SJCRH30 (cell line): Measurements from ENCODE around the gene CFAP97D2. TPM values are rescaled to one million over a fixed set of nuclear protein-coding genes. Genes with fewer than 3 reads are reported as not detected.
"Not testable (repeated sequence)": the region's sequence is repeated elsewhere in the genome, so short reads cannot be mapped to it uniquely, and the experiment has no call there.

ENCODE experiments used
- DNase-seq, 2 experiments: peaks; one replicate each; pipeline ENCODE4 v3.0.0-alpha.2; 2015 to 2020
- H3K27ac ChIP-seq: fragments of 250-450 bp; sonication (Bioruptor Pico); 2 replicates; pipeline ENCODE4 v1.5.1; 2020; ENCODE audit warnings: mild to moderate bottlenecking, moderate library complexity
- H3K27me3 ChIP-seq: fragments of 250-450 bp; sonication (Bioruptor Pico); 2 replicates; pipeline ENCODE4 v1.5.1; 2020; ENCODE audit warnings: mild to moderate bottlenecking, moderate library complexity
- H3K36me3 ChIP-seq: fragments of 250-450 bp; sonication (Bioruptor Pico); 2 replicates; pipeline ENCODE4 v1.5.1; 2020; ENCODE audit warnings: mild to moderate bottlenecking, moderate library complexity
- H3K4me1 ChIP-seq: fragments of 250-450 bp; sonication (Bioruptor Pico); 2 replicates; pipeline ENCODE4 v1.5.1; 2020; ENCODE audit warnings: mild to moderate bottlenecking, moderate library complexity
- H3K4me3 ChIP-seq: fragments of 250-450 bp; sonication (Bioruptor Pico); 2 replicates; pipeline ENCODE4 v1.5.1; 2020; ENCODE audit warnings: mild to moderate bottlenecking, moderate library complexity
- H3K9me3 ChIP-seq: fragments of 250-450 bp; sonication (Bioruptor Pico); replicated peaks from 2 replicates; pipeline ENCODE4 v1.5.1; 2020; ENCODE audit warnings: mild to moderate bottlenecking, moderate library complexity
- total RNA-seq: library from RNA; depleted of rRNA; stranded (reverse); fragments of >200 nt; shearing (Covaris generic); gene quantifications from 2 replicates; pipeline ENCODE4 v1.2.3, GENCODE V29; 2014

CFAP97D2 gene
- total RNA-seq, 1 experiment from 2014 or later, result 0.71 TPM

DNA sequence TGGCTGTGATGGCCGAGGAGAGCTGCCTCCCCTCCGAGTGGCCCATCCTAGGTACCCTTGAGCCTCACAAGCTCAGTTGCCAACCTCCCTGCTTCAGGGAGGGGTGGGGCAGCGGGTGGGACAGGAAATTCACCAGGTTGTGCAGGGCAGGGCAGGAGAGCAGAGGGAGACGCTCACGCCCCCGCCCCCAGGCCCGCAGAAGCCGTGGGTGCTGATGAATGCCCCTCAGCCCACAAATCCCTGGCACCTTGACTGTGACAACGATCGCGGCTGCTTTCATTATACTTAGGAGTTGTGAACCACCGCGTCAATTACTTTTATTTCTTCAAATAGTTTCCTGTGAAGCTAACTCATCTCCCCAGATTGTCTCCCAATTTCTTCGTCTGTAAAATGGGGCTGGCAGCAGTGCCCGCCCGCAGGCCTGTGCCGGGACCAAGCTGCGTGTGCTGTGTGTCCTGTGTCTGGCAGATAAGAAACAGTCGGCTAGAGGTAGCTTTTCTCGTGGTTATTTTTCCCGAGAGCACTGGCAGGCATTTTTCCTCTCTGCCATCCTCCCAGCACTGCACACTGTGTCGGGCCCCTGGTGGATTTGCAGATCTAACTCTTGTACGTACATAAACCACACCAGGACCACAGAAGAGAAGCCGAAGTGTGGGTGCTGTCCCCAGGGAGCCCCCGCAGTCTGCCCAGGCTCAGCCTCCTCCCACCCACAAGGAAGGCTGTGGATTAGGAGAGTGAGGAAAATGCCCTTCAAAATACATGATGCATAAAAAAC, 38.7 kb upstream of the CFAP97D2 start:
- Histone ChIP-seq H3K36me3 (no peaks in the 10 kb centered on the region), H3K4me1 (peaks cover 17% of the 10 kb centered on the region), H3K9me3 (no peaks in the 10 kb centered on the region), H3K27me3 (no peaks in the 10 kb centered on the region), H3K4me3 (no peak overlapping the region), H3K27ac (no peak overlapping the region)
- DNase-seq, result no peak

DNA sequence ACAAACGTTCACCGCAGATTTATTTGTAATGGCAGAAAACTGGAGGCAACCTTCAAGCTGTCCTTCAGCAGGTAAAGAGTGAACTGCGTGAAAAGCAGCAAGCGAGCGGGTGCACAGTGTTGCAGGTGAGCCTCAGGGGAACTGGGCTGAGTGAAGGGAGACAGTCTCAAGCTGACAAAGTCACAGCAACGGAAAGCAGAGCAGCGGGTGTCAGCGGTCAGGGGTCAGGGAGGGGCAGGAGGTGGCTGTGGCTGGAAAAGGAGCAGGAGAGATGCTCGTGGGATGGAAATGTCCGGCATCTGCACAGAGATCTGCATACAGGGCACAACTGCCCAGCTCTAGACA, 38.2 kb upstream of the CFAP97D2 start:
- no peak overlapping the region for H3K27ac ChIP-seq
- no peaks in the 10 kb centered on the region for H3K27me3 ChIP-seq
- H3K36me3 ChIP-seq, result no peaks in the 10 kb centered on the region
- H3K4me3 ChIP-seq, result no peak overlapping the region
- H3K9me3 ChIP-seq, result no peaks in the 10 kb centered on the region
- H3K4me1 ChIP-seq, result peaks cover 17% of the 10 kb centered on the region
- no peak for DNase-seq

DNA sequence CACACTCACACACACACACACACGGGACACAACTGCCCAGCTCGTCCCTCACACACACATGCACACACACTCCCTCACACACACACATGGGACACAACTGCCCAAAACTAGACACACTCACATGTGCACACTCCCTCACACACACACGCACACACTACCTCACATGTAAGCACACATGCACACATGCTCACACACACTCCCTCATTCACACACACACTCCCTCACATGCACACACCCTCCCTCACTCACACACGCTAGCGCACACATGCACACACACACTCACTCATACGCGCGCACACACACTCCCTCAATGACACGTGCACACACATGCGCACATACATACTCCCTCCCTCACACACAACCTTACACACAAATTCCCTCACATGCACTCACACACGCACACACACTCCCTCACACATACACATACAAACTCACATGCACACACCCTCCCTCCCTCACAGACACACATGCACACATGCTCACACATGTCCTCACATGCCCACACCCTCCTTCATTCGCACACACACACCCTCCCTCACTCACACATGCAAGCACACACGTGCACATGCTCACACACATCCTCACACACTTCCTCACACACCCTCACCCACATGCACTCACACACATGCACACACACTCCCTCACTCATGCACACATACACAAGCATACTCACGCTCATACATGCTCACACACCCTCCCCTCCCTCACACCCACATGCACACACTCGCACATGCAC, 37.6 kb upstream of the CFAP97D2 start:
- H3K27me3 ChIP-seq, result no peaks in the 10 kb centered on the region
- no peak overlapping the region for H3K27ac ChIP-seq
- H3K4me1 ChIP-seq, result peaks cover 17% of the 10 kb centered on the region
- DNase-seq, result no peak
- H3K36me3 ChIP-seq, result no peaks in the 10 kb centered on the region
- no peaks in the 10 kb centered on the region for H3K9me3 ChIP-seq
- H3K4me3 ChIP-seq, result no peak overlapping the region

DNA sequence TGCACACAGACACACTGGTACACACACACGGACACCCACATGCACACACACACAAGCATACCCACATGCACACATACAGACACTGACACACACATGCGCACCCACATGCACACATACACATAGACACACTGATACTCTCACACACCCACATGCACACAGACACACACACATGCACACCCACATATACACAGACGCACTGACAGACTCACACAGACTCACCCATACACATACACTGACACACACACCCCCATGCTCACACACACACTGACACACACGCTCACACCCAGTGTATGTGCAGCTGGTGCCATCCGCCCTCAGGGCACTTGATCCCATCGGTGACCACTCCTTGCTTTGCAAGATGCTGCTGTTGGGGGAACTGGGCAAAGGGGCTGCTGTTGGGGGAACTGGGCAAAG, 36.9 kb upstream of the CFAP97D2 start:
- Histone ChIP-seq H3K27ac (no peak overlapping the region), H3K4me1 (peaks cover 17% of the 10 kb centered on the region), H3K9me3 (no peaks in the 10 kb centered on the region), H3K4me3 (no peak overlapping the region), H3K27me3 (no peaks in the 10 kb centered on the region), H3K36me3 (no peaks in the 10 kb centered on the region)
- no peak for DNase-seq

DNA sequence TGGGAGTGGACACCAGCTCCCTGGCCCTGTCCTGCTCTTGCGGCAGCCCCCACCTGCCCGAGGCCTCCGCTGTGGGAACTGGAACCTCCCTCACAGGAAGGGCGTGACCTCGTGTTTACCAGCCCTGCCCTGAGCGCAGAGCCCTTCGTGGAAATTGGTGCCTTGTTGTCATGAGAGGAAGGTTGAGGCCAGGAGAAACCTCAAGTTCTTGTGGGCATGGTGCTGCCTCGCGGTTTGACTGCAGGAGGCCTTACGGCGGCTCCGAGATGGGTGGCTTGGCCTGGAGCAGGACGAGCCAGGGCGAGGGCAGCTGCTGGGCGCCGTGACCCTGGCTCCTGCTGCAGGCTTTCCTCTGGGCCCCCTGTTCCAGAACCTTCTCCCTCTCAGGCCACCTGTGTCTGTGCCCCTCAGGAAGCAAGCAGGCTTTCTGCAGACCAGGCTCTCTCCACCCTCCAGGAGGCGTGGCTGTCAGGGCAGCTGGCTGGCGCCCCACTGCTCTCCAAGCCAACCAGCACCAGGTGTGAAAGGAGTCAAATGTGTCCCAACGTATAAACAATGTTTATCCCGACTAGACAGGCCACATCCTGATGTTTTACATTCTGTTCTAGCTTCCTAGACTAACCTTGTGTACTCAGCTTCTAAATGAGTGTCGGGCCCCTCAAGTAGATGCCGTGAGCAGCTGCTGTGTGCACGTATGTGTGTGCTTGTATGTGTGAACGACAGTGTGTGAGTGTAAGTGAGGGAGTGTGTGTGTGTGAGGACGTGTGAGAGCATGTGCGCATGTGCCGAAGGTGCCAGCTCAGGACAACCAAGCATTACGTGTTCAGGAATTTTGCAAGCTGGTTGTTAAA, 36.2 kb upstream of the CFAP97D2 start:
- H3K4me1 ChIP-seq, result peaks cover 17% of the 10 kb centered on the region
- H3K4me3 ChIP-seq, result no peak overlapping the region
- no peaks in the 10 kb centered on the region for H3K36me3 ChIP-seq
- H3K9me3 ChIP-seq, result no peaks in the 10 kb centered on the region
- DNase-seq, result peak; percentile 68
- no peaks in the 10 kb centered on the region for H3K27me3 ChIP-seq
- no peak overlapping the region for H3K27ac ChIP-seq

DNA sequence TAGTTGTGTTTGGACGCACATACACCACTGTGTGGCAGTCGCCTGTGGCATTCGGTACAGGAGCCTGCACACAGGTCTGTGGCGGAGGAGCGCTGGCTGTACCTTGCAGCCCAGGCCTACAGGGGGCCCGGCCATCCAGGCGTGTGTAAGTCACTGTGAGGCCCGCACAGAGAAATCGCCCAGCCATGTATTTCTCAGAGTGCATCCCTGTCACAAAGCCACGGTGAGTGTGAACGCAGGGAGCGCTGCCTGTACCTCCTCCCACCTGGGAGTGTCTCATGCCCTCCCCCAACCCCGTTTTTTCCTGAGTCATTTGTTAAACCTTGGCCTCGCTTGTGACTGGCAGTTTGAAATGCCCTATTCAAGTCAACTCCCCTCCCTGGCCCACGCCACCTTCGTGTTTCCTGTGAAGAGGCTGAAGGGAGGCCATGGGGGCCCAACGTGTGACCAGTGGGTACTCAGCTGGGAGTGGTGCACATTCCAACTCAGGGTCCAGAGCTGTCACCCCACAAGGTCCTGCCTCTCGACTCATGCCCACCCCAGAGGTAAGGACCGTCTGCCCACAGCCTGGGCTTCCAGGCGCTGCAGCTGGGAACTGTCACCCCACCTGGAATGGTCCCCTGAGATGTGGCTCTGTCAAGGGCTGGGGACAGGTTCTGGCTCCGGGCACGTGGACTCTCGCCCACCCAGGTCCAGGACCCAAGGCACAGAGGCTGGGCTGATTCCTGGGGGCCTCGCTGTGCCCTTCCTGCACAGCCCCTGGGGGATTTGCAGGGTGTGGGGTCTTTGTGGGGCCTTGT, 35.1 kb upstream of the CFAP97D2 start:
- no peak overlapping the region for H3K4me3 ChIP-seq
- H3K36me3 ChIP-seq, result no peaks in the 10 kb centered on the region
- peaks cover 17% of the 10 kb centered on the region for H3K4me1 ChIP-seq
- H3K27me3 ChIP-seq, result no peaks in the 10 kb centered on the region
- H3K9me3 ChIP-seq, result no peaks in the 10 kb centered on the region
- no peak overlapping the region for H3K27ac ChIP-seq
- DNase-seq, result no peak

DNA sequence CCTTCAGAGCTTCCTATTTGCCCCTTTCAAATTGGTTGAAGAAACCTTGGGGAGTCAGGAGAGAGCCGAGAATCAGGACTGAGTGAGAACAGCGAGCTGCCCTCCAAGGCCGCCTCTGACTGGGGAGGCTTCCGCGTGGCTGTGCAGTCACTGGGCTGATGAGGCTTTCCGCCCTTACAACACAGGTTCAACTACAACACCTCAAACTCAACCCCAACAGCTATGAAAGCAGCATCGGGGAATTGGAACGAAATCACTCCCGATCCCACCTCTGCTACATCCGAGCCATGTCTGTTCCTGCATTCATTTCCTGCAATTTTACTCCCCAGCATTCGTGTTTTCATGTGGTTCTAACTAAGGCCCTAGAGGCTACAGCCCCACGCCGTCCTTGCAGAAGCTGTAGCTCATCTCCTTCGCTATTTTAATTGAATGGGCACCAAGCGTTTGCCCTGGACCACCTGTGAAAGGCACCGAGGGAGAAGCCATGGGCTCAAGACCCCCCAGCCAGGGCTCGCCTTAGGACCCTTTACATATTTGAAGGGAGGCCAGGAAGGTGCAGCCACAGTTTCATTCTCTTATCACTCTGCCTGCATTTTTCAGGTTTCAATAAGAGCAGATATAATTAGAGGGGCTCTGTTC, 34.3 kb upstream of the CFAP97D2 start:
- Histone ChIP-seq H3K4me1 (peaks cover 17% of the 10 kb centered on the region), H3K4me3 (no peak overlapping the region), H3K36me3 (no peaks in the 10 kb centered on the region), H3K27ac (no peak overlapping the region), H3K9me3 (no peaks in the 10 kb centered on the region), H3K27me3 (no peaks in the 10 kb centered on the region)
- no peak for DNase-seq

DNA sequence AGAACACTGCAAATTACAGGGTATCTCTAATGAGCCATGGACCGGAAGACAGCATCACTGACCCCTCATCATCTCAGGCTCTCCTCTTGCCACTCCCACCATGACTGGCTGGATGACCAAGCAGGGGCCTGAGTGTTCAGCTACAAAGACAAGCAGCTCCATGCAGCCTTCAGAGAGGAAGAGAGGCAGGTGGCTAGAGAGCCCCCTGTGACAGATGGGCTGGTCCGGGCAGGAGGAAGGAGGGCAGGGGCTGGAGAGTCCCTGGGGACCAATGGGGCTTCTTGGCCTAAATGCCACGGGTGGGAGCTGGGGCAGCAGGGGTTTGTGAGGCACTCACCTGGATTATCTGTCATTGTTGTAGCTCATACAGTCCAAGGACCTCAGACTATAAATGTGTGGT, 33.8 kb upstream of the CFAP97D2 start:
- no peak overlapping the region for H3K4me3 ChIP-seq
- H3K27me3 ChIP-seq, result no peaks in the 10 kb centered on the region
- no peak overlapping the region for H3K27ac ChIP-seq
- H3K36me3 ChIP-seq, result no peaks in the 10 kb centered on the region
- no peaks in the 10 kb centered on the region for H3K9me3 ChIP-seq
- peaks cover 17% of the 10 kb centered on the region for H3K4me1 ChIP-seq
- no peak for DNase-seq

DNA sequence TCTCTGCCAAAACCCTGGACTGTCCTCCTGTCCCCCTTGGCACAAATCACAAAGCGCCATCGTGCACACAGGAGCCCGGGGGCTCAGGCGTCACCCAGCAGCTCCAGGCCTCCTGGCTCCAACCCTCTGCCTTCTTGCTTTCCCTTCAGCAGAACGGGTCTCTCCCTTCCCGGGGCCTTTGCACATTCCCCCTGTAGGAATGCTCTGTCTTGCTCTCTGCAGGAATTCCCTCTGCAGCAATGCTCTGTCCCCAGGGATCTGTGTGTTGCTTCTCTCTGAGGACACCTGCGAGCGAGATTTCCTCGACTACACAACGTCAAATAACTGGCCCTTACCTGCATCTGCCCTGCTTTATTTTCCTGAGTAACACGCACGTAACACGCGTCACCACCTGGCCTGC, 33.3 kb upstream of the CFAP97D2 start:
- Histone ChIP-seq H3K36me3 (no peaks in the 10 kb centered on the region), H3K27me3 (no peaks in the 10 kb centered on the region), H3K9me3 (no peaks in the 10 kb centered on the region), H3K27ac (no peak overlapping the region), H3K4me1 (peaks cover 17% of the 10 kb centered on the region), H3K4me3 (no peak overlapping the region)
- DNase-seq, result no peak

DNA sequence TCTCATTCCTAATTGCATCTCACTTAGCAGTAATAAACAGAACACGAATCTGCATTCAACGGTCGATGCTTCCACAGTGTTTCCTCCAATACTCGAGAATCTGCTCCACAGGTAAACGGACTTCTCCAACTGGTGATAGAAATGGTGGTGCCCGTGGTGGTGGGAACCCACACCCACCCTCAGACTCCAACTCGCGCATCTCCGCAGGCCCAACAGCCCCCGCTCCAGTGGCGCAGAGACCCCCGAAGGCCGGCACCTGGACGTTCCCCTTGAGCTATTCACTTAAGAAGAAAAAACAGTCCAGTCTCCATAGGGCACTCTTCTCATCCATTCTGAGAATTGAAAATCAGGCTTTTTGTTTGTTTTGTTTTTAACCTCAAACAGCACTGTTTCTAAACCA, 32.9 kb upstream of the CFAP97D2 start:
- DNase-seq, result no peak
- H3K36me3 ChIP-seq, result no peaks in the 10 kb centered on the region
- H3K27me3 ChIP-seq, result no peaks in the 10 kb centered on the region
- peaks cover 17% of the 10 kb centered on the region for H3K4me1 ChIP-seq
- H3K9me3 ChIP-seq, result no peaks in the 10 kb centered on the region
- no peak overlapping the region for H3K4me3 ChIP-seq
- no peak overlapping the region for H3K27ac ChIP-seq

DNA sequence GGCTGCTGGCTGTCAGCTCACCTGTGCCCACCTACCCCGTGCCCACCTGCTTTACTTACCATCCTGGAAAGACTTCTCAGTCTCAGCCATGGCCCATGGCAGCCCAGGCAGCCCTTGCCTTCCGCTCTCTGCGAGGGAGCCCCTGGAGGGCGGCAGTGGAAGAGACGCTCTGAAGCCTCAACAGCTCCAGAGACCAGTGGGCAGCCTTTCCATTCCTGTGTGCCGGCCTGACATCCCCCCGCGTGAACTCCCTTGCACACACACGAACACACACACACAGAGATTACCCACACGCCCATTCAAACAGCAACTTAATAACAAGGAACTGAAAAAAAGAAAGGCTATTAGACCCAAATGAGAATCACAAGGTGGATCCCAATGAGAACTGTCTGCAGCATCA, 32.4 kb upstream of the CFAP97D2 start:
- Histone ChIP-seq H3K27me3 (no peaks in the 10 kb centered on the region), H3K27ac (no peak overlapping the region), H3K36me3 (no peaks in the 10 kb centered on the region), H3K4me1 (peaks cover 17% of the 10 kb centered on the region), H3K4me3 (no peak overlapping the region), H3K9me3 (no peaks in the 10 kb centered on the region)
- DNase-seq, result no peak

DNA sequence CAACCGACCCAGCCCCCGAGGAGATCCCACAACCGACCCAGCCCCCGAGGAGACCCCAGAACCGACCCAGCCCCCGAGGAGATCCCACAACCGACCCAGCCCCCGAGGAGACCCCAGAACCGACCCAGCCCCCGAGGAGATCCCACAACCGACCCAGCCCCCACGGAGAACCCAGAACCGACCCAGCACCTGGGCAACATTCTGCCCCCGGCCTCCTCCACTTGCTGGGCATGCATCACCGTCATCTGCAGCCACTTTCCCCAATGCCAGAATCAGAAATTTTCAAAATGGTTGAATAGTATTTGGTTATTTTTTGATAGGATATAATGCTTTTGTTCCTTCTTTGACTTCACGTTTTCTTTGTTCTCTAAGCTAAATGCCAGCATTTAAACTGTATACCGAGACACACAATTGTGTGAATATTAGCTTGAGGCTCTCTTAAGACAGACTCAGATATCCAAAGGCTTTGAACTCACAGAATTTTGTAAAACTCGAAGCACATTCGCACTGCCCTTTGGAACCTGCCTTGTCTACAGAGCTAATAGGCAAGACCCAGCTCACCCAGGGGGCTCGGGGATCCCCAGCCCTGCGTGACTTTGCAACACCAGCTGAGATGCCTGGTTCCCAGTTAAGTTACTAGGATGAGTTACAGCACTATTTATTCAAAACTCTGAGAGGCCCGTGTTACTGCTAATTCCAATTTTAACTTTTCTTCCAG, 31.1 kb upstream of the CFAP97D2 start:
- Histone ChIP-seq H3K36me3 (no peaks in the 10 kb centered on the region), H3K27me3 (no peaks in the 10 kb centered on the region), H3K4me1 (peaks cover 8% of the 10 kb centered on the region), H3K4me3 (no peak overlapping the region), H3K9me3 (no peaks in the 10 kb centered on the region), H3K27ac (no peak overlapping the region)
- DNase-seq, result no peak

DNA sequence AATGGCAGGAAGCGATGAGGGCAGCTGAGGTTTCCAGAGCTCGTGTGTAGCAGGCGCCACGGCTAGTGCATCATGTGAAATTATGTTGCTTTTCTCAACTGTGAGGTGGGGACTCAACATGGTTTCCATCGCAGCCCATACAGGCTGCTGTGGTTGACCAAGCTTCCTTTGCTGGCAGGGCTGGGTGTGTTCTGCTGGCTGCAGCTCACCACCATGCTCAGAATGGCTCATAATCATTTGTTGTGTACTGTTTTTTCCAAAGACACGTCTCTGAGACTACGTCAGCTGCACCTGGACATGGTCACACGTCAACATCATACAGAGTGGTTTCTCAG, 30.6 kb upstream of the CFAP97D2 start:
- Histone ChIP-seq H3K27me3 (no peaks in the 10 kb centered on the region), H3K36me3 (no peaks in the 10 kb centered on the region), H3K4me3 (no peak overlapping the region), H3K4me1 (peaks cover 5% of the 10 kb centered on the region; the same call in 1 of the 2 replicates), H3K9me3 (no peaks in the 10 kb centered on the region), H3K27ac (no peak overlapping the region)
- no peak for DNase-seq

DNA sequence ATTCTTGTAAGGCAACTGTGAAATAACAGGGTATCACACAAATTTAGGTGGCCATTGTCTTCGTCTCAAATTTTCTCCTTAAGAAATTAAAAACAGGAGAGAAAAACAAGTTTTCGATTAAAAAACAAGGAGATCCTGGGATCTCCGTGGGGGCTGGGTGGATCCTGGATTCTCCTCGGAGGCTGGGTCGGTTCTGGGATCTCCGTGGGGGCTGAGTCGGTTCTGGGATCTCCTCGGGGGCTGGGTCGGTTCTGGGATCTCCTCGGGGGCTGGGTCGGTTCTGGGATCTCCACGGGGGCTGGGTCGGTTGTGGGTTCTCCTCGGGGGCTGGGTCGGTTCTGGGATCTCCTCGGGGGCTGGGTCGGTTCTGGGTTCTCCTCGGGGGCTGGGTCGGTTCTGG, 30.2 kb upstream of the CFAP97D2 start:
- H3K4me1 ChIP-seq, H3K27me3 ChIP-seq, H3K36me3 ChIP-seq, H3K9me3 ChIP-seq, H3K27ac ChIP-seq, H3K4me3 ChIP-seq, DNase-seq: not testable (repeated sequence)
